Chondrocyte (in vitro differentiated cells): Measurements from ENCODE around the gene LTBP4. TPM values are rescaled to one million over a fixed set of nuclear protein-coding genes. Genes with fewer than 3 reads are reported as not detected.
A peak's percentile ranks its signal among the peaks of the same experiment; 100 is the strongest.

Source experiments
- DNase-seq: peaks from one replicate; pipeline ENCODE4 v3.0.0; 2021; ENCODE audit warnings: mixed read lengths, low spot score
- H3K27ac Mint-ChIP-seq: one replicate; pipeline ENCODE4 v1.8.0; 2021; ENCODE audit warnings: mild to moderate bottlenecking, moderate library complexity, mixed read lengths; ENCODE audit not compliant: unreplicated experiment
- H3K27me3 Mint-ChIP-seq: 2 replicates; pipeline ENCODE4 v1.8.0; 2021; ENCODE audit warnings: low read depth, mixed read lengths
- H3K36me3 Mint-ChIP-seq: 2 replicates; pipeline ENCODE4 v1.8.0; 2021; ENCODE audit warnings: low read depth, mixed read lengths
- H3K4me1 Mint-ChIP-seq: 2 replicates; pipeline ENCODE4 v1.8.0; 2021; ENCODE audit warnings: low read depth, mild to moderate bottlenecking, mixed read lengths
- H3K4me3 Mint-ChIP-seq: one replicate; pipeline ENCODE4 v1.8.0; 2021; ENCODE audit warnings: mild to moderate bottlenecking, moderate library complexity, mixed read lengths; ENCODE audit not compliant: unreplicated experiment
- H3K9me3 Mint-ChIP-seq: 2 replicates; pipeline ENCODE4 v1.8.0; 2021; ENCODE audit warnings: low read depth, mixed read lengths
- total RNA-seq: library from RNA; stranded (reverse); gene quantifications from 3 replicates; pipeline ENCODE4 v1.2.1, GENCODE V29; 2021
- TF ChIP-seq, protein P1 (sequence below): fragments of 200-600 bp; sonication (generic); IDR thresholded peaks from 2 replicates; pipeline ENCODE4 v1.5.0; 2021; ENCODE audit warnings: antibody characterized with exemption, mild to moderate bottlenecking, moderate library complexity

Gene LTBP4
- total RNA-seq, 1 donor from 2014 or later = 161 TPM

DNA sequence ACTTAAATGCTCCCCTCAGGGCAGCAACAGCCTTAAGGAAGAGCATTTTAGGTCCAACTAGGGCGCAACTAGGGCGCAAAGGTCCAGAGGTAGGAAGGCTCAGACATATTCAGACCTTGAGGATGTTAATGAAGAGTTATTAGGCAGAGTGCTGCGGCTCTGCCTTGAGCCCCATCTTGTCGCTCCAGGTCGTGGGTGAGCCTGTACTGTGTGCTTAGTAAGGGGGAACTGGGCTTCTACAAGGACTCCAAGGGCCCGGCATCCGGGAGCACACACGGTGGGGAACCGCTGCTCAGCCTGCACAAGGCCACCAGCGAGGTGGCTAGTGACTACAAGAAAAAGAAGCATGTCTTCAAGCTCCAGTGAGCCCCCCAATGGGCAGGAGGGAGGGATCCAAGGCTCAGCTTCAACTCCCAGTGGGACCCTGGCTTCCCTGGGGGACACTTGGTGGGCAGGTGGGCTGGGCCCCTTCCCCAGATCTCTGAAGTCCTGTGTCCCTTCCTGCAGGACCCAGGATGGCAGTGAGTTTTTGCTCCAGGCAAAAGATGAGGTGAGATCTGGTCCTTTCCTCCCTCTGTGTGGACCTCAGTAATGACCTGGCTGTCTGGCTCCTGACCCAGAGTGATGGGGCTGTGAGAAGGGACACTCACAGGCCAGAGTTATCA is 29.2 kb upstream of the LTBP4 start:
- no peaks in the 10 kb centered on the region for H3K9me3 Mint-ChIP-seq
- no peak overlapping the region for H3K4me3 Mint-ChIP-seq
- no peak overlapping the region for H3K27ac Mint-ChIP-seq
- H3K36me3 Mint-ChIP-seq = no peaks in the 10 kb centered on the region
- DNase-seq = no peak
- H3K4me1 Mint-ChIP-seq = peaks cover 14% of the 10 kb centered on the region
- TF ChIP-seq, protein P1, sequence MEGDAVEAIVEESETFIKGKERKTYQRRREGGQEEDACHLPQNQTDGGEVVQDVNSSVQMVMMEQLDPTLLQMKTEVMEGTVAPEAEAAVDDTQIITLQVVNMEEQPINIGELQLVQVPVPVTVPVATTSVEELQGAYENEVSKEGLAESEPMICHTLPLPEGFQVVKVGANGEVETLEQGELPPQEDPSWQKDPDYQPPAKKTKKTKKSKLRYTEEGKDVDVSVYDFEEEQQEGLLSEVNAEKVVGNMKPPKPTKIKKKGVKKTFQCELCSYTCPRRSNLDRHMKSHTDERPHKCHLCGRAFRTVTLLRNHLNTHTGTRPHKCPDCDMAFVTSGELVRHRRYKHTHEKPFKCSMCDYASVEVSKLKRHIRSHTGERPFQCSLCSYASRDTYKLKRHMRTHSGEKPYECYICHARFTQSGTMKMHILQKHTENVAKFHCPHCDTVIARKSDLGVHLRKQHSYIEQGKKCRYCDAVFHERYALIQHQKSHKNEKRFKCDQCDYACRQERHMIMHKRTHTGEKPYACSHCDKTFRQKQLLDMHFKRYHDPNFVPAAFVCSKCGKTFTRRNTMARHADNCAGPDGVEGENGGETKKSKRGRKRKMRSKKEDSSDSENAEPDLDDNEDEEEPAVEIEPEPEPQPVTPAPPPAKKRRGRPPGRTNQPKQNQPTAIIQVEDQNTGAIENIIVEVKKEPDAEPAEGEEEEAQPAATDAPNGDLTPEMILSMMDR = no peak
- peaks cover 10% of the 10 kb centered on the region for H3K27me3 Mint-ChIP-seq

DNA sequence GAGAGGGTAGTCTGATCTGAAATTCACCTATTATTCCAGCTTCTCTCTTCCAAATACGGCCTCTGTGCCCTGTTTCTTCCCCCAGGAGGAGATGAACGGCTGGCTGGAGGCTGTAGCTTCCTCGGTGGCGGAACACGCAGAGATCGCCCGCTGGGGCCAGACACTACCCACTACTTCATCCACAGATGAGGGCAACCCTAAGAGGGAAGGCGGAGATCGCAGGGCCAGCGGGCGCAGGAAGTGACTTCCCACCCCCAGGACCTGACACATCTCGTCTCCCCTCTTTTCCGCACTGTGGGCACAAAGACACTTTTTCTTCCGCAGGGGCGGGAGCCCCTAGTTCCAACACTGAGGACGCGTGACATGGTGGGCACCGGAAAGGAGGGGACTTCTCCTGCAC is 25.8 kb upstream of the LTBP4 start:
- Mint-ChIP-seq H3K36me3 (no peaks in the 10 kb centered on the region), H3K9me3 (no peaks in the 10 kb centered on the region), H3K4me3 (no peak overlapping the region), H3K27ac (no peak overlapping the region), H3K4me1 (peaks cover 19% of the 10 kb centered on the region), H3K27me3 (no peaks in the 10 kb centered on the region)
- TF ChIP-seq, protein P1 = no peak
- no peak for DNase-seq

DNA sequence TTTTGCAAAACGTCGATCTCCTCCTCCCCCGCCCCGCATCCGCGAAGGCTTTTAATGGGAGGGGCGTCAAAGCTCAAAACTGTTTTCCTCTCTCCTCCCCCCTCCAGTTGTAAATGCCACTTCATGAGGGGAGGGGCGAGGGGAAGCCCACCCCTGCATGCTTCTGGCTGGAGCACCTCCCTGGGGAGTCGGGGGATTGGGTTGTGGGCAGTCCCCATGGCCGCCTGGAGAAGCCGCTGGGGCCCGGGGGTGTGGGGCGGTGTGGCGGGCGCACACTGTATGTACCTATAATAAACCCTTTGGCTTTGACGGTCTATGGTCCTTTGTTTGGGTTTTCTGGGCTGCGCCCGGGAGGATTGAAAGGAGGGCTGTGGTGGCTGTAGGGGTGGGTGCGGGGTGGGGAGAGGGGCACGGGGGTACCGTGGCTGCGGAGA is 25.0 kb upstream of the LTBP4 start:
- peaks cover 15% of the 10 kb centered on the region for H3K4me1 Mint-ChIP-seq
- H3K36me3 Mint-ChIP-seq = peaks cover 7% of the 10 kb centered on the region
- H3K9me3 Mint-ChIP-seq = no peaks in the 10 kb centered on the region
- no peak for DNase-seq
- no peaks in the 10 kb centered on the region for H3K27me3 Mint-ChIP-seq
- TF ChIP-seq, protein P1 = no peak
- no peak overlapping the region for H3K27ac Mint-ChIP-seq
- H3K4me3 Mint-ChIP-seq = peak overlapping the region; percentile 88

DNA sequence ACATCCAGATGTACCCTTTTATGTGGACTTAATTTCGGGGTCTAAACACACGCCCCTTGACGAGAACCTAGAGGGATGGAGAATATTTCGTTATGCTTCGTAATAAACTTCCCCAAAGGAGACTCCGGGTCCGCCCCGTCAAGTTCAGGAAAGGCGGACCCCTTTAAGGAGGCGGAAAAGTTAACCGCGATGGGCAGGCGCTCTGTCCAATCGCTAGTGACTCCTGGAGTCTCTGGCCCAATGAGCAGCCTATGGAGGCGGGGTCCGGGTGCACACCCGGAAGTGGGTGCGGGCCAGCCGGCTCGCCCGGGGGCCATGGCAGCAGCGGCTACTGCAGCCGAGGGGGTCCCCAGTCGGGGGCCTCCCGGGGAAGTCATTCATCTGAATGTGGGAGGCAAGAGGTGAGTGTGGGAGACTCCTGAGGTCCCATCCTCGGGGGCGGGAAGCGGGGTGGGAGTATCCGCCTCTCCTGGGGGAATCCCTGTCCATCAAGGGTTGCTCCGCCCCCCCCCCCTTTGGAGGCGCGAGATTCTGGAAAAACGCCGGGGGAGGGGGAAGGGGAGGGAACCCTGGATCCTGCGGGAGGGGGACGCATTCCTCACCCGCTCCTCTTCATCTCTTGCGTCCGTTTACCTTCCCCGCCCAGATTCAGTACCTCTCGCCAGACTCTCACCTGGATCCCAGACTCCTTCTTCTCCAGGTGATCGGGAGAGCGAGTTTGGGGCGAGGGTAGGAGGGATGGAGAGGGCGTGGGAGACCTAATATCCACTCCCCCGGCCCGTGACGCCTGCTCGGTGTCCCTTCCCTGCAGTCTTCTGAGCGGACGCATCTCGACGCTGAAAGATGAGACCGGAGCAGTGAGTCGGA is 24.4 kb upstream of the LTBP4 start, which contains the start of gene SHKBP1:
Gene SHKBP1, plus strand, starts transcription at position 289 of the 867 bp plus-strand sequence. Its CDS starts 27 bp downstream, at position 316.
- H3K36me3 Mint-ChIP-seq = peaks cover 12% of the 10 kb centered on the region
- H3K4me3 Mint-ChIP-seq = peak within 1 kb of the TSS; percentile 88
- TF ChIP-seq, protein P1 = no peak
- peaks cover 15% of the 10 kb centered on the region for H3K4me1 Mint-ChIP-seq
- peak; percentile 96 for DNase-seq
- H3K27ac Mint-ChIP-seq = peak within 1 kb of the TSS; percentile 69
- no peaks in the 10 kb centered on the region for H3K9me3 Mint-ChIP-seq
- no peaks in the 10 kb centered on the region for H3K27me3 Mint-ChIP-seq

DNA sequence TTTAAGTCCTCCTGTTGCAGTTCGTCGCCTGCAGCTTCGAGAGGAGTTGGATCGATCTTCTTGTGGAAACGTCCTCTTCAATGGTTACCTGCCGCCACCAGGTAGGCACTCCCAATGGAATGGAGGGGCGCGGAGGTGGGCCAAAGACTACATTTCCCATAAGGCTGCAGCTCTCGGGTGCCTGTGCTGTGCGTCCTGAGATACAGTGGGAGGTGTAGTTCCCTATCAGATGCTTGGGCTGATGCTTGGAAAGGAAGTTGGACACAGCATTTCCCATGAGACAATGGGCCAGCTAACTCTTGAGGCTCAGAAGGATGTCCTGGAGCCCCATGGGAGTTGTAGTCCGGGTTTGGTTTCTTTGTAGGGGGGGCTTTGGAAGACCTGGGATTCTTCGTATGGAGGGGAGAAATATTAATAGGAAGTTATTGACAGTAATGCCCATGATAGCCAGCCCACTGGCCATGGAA is 22.7 kb upstream of the LTBP4 start:
- TF ChIP-seq, protein P1 = no peak
- H3K27ac Mint-ChIP-seq = no peak overlapping the region
- DNase-seq = no peak
- H3K36me3 Mint-ChIP-seq = peaks cover 15% of the 10 kb centered on the region
- H3K27me3 Mint-ChIP-seq = no peaks in the 10 kb centered on the region
- H3K4me3 Mint-ChIP-seq = no peak overlapping the region
- no peaks in the 10 kb centered on the region for H3K9me3 Mint-ChIP-seq
- peaks cover 15% of the 10 kb centered on the region for H3K4me1 Mint-ChIP-seq
